Activated CD8-positive, alpha-beta memory T cell treated with anti-CD3 and anti-CD28 coated beads for 48 hours (primary cell): ENCODE results near the gene KIF6.
"Not testable (repeated sequence)": the region's sequence is repeated elsewhere in the genome, so short reads cannot be mapped to it uniquely, and the experiment has no call there.

Source experiments
- DNase-seq, 3 experiments: peaks; one replicate each; pipeline ENCODE4 v3.0.0-alpha.2; 2020; ENCODE audit warnings: low read depth in 2 of 3, low spot score in 2 of 3

The KIF6 gene

DNA sequence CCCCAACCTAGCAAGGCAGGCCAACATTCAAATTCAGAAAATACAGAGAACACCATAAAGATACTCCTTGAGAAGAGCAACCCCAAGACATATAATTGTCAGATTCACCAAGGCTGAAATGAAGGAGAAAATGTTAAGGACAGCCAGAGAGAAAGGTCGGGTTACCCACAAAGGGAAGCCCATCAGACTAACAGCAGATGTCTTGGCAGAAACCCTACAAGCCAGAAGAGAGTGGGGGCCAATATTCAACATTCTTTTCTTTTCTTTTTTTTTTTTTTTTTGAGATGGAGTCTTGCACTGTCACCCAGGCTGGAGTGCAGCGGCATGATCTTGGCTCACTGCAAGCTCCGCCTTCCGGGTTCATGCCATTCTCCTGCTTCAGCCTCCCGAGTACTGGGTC lies 215.4 kb downstream of the KIF6 start:
- DNase-seq: not testable (repeated sequence)

- DNase-seq: no peak
Measured at GRCh38 chr6:39508515-39508914, 216.7 kb downstream of the KIF6 start.

DNA sequence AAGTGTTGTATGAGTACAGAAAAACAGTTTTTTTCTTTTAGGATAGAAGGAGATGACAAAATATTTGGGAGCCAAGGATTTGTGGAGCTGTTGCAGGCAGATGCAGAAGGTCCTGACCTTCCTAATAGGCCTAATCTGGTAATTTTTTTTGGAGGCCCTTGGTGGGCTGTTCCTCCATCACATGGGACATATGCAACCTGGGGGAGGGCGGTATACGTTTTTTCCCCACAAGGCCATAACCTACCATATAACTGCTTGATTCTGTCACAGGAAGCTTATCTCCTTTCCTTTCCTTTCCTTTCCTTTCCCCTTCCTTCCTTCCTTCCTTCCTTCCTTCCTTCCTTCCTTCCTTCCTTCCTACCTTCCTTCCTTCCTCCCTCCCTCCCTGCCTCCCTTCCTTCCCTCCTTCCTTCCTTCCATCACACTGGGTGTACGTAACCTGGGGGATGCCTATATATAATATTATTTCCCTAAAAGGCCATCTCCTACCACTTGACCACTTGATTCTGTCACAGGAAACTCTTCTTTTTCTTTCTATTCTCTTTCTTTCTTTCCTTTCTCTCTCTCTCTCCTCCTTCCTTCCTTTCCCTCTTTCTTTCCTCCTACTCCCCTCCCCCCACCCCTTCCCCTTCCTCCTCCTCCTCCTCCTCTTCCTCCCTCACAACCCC lies 217.7 kb downstream of the KIF6 start:
- no peak for DNase-seq

DNA sequence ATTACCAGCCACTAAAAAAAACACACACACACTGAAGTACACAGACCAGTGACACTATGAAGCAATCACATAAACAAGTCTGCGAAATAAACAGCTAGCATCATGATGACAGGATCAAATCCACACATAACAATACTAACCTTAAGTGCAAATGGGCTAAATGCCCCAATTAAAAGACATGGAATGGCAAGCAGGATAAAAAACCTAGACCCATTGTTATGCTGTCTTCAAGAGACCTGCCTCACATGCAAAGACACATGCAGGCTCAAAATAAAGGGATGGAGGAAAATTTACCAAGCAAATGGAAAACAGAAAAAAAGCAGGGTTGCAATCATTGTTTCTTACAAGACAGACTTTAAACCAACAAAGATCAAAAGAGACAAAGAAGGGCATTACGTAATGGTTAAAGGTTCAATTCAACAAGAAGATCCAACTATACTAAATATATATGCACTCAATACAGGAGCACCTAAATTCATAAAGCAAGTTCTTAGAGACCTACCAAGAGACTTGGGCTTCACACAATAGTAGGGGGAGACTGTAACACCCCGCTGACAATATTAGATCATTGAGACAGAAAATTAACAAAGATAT lies 222.7 kb downstream of the KIF6 start:
- not testable (repeated sequence) for DNase-seq

DNA sequence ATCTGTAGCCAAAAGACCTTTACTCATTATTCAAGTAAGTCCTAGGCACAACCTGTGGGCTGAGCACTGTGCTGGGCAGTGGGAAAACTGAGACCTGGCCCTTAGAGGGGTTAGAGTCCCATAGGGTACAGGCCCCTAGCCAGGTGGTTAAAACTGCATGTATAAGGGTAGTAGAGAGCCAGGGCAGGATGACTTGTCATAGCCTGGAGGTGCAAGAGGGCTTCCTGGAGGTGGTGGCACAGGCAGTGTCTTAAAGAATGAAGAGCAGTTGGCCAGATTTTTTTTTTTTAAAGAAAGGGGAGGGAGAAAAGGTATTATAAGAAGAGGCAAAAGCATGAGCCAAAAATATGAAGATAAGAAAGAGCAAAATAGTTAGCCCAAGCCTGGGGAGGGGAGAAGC lies 226.2 kb downstream of the KIF6 start:
- DNase-seq: no peak

- DNase-seq: no peak
Measured at GRCh38 chr6:39498096-39498495, 227.1 kb downstream of the KIF6 start.

DNA sequence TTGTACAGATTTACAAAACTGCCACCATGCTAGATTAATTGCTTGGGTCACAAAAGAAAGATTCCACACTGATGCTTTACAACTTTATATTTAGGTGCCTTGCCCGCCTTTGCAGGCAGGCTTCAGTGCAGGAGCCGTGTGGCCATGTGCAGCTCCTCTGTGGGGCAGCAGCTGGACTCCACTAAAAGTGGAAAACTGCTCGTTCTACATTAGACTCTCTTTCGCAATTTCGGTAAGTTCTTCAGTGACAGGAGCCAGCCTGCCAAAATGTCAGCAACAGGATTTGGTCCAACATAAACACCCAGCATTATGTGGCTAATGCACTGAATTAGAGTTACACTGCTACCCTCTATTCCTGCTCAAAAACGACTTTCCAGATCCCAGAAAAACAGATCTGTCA lies 228.3 kb downstream of the KIF6 start:
- DNase-seq: no peak

GRCh38 chr6:39496456-39496855 lies 228.8 kb downstream of the KIF6 start:
- no peak for DNase-seq

DNA sequence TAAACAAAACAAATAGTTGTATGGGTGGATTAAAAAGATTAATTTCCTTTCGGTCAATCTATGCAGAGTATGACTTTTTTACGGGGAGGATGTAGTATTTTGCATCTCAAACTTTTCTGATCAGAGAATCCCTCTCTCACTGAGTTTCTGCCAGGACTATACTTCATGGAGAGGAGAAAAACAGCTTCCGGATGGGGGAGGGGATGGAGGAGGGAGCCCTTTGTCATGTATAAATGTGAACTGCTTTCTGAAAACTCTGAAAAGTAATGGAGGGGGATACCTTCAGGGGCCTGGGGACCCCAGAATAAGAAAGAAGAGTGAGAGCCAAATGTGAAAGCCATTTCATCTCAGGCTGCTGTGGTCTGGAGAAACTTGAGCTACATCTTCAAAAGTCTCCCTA lies 229.6 kb downstream of the KIF6 start:
- DNase-seq: no peak

DNA sequence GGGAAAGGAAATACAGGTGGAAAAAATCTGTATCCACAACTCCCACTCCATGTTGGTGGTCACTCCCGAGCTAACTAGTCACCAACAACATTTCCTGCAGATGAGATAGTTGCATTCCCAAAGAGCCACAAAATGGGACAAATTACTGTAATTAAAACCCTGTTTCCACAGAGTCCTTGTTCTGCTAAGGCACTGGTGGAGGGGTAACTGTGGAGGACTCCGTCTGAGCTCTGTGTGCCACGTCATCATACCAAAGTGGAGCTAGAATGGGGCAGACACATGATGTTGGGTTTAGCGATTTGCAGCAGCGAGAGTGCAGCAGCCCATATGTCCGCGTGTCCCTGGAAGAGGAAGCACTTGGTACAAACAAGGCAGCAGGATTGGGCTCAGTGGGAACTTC lies 230.2 kb downstream of the KIF6 start:
- DNase-seq: no peak

GRCh38 chr6:39493777-39494176 lies 231.4 kb downstream of the KIF6 start:
- DNase-seq: no peak

DNA sequence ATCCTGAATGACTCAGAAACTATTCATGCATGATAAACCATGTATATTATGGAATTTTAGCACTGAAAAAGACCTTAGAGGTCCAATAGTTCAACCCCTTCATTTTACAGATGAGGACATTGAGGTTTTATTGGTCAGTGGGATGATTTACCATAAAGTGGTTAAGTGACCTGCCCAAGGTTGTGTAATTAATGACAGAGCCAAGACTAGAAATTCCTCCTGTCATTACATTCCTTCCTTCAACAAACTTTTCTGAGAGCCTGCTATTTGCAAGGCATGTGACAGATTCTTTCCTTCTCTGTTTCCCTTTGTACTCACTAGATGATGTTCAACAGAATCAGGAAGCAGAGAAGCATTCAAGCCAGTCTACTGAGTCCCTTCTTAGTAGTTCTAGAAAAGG lies 232.0 kb downstream of the KIF6 start:
- DNase-seq: no peak

DNA sequence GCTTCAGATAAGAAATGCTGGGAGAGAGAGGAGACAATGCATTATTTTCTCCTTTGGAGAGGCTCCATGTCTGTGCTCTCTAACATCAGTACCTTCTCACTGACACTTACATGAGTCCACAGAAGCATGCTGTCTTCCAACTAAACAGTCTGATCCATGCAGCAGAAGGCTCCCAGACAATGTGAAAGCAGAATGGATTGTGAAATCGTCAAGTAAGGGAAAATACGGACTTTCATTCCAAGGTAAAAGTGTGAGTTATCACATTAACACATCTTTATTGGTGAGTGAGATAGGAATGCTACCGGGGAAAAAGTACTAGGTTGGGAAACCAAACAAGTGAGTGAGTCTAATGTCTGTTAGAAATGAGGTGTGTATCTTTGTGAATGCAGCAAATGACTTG lies 235.1 kb downstream of the KIF6 start:
- DNase-seq: no peak

DNA sequence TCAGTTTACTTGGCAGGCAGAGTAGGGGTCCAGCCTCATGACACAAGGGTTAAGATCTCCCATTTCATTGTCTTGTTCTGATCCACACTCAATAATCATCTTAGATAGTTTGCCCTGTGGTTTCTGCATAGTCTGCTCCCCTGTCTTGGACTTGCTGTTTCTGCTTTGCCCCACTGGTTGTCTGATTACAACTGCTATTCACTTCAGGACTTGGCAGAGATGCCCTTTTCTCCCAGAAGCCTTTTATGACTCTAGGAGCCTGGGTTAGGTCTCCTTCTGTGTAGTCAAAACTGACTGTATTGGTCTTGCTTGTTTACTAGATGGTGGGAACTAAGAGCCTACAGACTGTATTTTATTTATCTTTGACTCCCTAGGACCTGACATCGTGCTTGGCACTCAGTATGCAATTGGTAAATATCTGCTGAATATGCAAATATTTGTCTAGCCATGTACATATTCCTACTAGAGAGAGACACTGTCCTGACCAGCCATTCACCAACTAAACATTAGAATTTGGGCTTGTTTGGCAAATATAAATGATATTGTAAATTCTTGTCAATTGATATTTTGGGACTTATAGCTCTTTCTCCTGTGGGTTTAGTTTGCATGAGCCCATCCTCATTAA lies 236.8 kb downstream of the KIF6 start:
- no peak for DNase-seq

DNA sequence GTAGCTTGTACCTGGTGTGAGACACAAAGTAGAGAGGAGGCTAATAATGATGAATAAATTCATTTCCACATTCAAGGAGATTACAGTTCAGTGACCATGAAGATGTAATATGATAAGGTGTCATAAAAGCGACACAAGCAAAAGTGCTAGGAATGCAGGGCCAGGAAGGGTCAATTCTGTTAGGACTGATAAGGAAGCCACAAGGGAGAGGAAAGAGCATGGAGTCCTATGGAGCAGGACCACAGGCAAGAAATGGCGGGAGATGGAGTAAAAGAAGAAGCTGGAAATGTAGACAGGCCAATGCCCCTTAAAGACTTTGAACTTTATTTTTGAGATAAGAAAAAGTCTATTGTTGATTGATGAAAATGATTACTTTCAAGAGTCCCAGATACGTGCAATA lies 240.9 kb downstream of the KIF6 start:
- no peak for DNase-seq

GRCh38 chr6:39479819-39480218 lies 245.4 kb downstream of the KIF6 start:
- not testable (repeated sequence) for DNase-seq

GRCh38 chr6:39476670-39477069 lies 248.5 kb downstream of the KIF6 start:
- no peak for DNase-seq

DNA sequence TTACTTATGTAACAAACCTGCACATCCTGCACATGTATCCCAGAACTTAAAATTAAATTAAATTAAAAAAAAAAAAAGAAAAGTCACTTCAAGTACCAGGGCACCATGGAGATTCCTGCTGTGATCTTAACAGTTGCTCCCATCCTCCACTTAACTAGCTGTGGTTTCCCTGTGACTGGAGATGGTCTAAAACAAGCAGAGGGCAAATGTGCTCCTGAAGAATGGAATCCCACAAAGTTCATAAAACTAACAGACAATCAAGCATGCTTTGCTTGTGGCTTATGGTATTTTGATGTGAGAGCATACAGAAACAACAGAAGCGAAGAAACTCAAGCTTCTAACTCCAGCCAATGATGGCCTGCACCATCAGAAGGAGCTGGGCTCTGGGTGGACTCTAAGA lies 249.1 kb downstream of the KIF6 start:
- DNase-seq: no peak

DNA sequence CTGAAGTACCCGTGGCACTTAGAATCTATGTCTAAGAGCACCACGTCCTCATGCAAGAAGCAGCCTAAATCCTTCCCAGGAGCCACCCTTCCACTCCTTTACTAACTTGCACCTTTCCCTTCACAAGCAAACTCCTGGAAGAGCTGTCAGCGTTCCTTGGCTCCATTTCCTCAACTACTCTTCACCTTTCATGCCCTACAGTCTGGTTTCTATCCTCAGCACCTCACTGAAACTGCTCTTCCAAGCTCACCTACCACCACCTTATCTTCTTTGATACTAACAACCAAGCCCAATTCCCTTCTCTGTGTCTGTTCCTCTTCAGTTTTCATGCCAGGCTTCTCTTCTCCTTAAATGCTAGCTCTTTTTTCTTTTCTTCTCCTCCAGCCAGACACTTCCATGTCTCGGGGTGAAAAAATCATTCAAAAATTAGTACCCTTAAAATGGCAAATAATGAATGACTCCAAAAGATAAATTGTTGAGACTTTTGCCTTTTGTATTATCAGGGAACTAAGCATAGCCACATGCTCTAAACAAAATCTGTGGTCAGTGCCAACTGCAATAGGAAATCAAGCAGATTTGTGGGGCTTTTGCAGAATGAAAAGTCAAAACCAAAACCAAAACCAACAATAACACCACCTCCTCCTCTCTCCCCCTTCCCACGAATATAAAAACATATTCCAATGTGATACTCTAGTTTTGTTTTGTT lies 253.1 kb downstream of the KIF6 start:
- no peak for DNase-seq

DNA sequence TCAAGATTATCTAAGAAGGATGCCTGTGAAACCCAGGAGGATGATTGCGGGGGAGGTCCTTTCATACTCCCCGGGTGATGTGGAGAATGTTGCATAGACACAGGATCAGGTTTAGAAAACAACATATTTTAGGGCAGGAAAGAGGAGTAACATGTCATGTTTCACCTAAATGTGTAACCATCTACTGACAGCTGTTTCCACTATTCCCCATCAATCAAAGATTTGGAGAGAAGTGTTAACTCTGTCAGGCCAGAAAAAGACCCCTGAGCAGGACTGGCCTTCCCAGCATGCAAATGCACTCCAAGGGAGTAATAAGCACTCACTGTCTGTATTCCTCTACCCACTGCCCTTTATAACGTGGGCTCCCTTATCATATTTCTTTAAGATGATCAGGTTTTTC lies 254.7 kb downstream of the KIF6 start:
- DNase-seq: no peak

DNA sequence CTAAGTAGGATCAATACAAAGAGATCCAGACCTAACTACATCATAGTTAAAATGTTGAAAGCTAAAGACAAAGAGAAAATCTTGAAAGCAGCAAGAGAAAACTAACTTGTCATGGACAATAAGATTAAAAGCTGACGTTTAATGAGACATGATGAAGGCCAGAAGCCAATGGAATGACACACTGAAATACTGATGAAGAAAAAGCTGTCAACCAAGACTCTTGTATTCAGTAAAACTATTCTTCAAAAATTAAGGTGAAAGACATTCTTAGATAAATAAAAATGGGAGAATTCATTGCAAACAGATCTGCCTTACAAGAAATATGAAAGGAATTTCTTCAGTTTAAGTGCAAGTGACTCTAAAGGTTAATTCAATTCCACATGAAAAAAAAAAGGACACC lies 256.8 kb downstream of the KIF6 start:
- DNase-seq: no peak

DNA sequence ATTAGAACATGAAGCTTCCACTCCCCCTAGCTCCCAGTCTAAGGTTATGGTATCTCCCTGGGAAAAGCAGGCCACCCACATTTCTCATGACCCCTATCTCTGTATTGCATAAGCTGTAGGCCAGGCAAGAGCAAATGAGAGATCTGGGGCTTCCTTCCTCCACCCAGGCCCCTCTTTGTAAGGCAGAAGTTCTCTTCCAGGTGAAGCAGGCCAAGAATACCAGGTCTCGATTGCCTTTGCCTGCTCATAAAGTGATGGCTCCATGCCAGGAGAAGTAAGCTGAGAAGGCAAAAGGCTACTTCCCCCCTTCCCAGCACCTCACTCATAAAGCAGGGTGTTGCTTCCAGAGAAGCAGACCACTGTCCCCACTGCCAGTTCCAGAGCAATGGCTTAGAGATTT lies 258.6 kb downstream of the KIF6 start:
- no peak for DNase-seq
